Measurements from ENCODE around the gene CACNG8.

Gene CACNG8

GRCh38 chr19:53971673-53972072 is 8.9 kb downstream of the CACNG8 start:
- Histone ChIP-seq H2AFZ (ENCODE audit: low read length) (no peak overlapping the region), H3K27ac (ENCODE audit: low read depth, low read length, poor library complexity, severe bottlenecking) (no peak overlapping the region), H3F3A (ENCODE audit: insufficient read depth, low read length) (no peaks in the 10 kb centered on the region), H3K4me2 (ENCODE audit: low read length) (no peak overlapping the region), H3K4me1 (ENCODE audit: insufficient read depth, low read length, severe bottlenecking) (no peaks in the 10 kb centered on the region), H3K27me3 (ENCODE audit: insufficient read depth, low read length) (no peaks in the 10 kb centered on the region), H3K36me3 (ENCODE audit: insufficient read depth, low read length) (no peaks in the 10 kb centered on the region), H3K9ac (ENCODE audit: low read length) (no peak overlapping the region), H3K9me3 (ENCODE audit: low read length) (no peaks in the 10 kb centered on the region), H4K20me1 (ENCODE audit: insufficient read depth, low read length) (no peaks in the 10 kb centered on the region), H3K4me3 (ENCODE audit: low read depth, low read length, poor library complexity, severe bottlenecking) (no peak overlapping the region), H3K9me2 (ENCODE audit: low read depth, low read length) (no peaks in the 10 kb centered on the region), H3K79me2 (ENCODE audit: insufficient read depth, low read length) (no peaks in the 10 kb centered on the region)
- TF ChIP-seq, protein P1, sequence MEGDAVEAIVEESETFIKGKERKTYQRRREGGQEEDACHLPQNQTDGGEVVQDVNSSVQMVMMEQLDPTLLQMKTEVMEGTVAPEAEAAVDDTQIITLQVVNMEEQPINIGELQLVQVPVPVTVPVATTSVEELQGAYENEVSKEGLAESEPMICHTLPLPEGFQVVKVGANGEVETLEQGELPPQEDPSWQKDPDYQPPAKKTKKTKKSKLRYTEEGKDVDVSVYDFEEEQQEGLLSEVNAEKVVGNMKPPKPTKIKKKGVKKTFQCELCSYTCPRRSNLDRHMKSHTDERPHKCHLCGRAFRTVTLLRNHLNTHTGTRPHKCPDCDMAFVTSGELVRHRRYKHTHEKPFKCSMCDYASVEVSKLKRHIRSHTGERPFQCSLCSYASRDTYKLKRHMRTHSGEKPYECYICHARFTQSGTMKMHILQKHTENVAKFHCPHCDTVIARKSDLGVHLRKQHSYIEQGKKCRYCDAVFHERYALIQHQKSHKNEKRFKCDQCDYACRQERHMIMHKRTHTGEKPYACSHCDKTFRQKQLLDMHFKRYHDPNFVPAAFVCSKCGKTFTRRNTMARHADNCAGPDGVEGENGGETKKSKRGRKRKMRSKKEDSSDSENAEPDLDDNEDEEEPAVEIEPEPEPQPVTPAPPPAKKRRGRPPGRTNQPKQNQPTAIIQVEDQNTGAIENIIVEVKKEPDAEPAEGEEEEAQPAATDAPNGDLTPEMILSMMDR (IDR thresholded peaks at IDR 0.05; ENCODE audit: low read length) = no peak
- no peak for TF ChIP-seq EZH2 (IDR thresholded peaks at IDR 0.05; ENCODE audit: borderline replicate concordance, low read length)

- Histone ChIP-seq H3K4me1 (ENCODE audit: insufficient read depth, low read length, severe bottlenecking) (no peaks in the 10 kb centered on the region), H3K4me2 (ENCODE audit: low read length) (no peak overlapping the region)
Observed at GRCh38 chr19:53977429-53977990, 14.8 kb downstream of the CACNG8 start.

GRCh38 chr19:53977991-53978731 is 15.4 kb downstream of the CACNG8 start:
- Histone ChIP-seq H4K20me1 (ENCODE audit: insufficient read depth, low read length) (no peaks in the 10 kb centered on the region), H3K27me3 (ENCODE audit: insufficient read depth, low read length) (no peaks in the 10 kb centered on the region), H3K4me1 (ENCODE audit: insufficient read depth, low read length, severe bottlenecking) (no peaks in the 10 kb centered on the region), H3K4me2 (ENCODE audit: low read length) (no peak overlapping the region), H3K9me3 (ENCODE audit: low read length) (no peaks in the 10 kb centered on the region), H3K9me2 (ENCODE audit: low read depth, low read length) (no peaks in the 10 kb centered on the region), H3K4me3 (ENCODE audit: low read depth, low read length, poor library complexity, severe bottlenecking) (no peak overlapping the region), H3K79me2 (ENCODE audit: insufficient read depth, low read length) (no peaks in the 10 kb centered on the region), H3K36me3 (ENCODE audit: insufficient read depth, low read length) (no peaks in the 10 kb centered on the region), H3K9ac (ENCODE audit: low read length) (no peak overlapping the region), H3F3A (ENCODE audit: insufficient read depth, low read length) (no peaks in the 10 kb centered on the region), H3K27ac (ENCODE audit: low read depth, low read length, poor library complexity, severe bottlenecking) (no peak overlapping the region), H2AFZ (ENCODE audit: low read length) (no peak overlapping the region)
- TF ChIP-seq EZH2 (IDR thresholded peaks at IDR 0.05; ENCODE audit: borderline replicate concordance, low read length) = no peak
- TF ChIP-seq, protein P1 (IDR thresholded peaks at IDR 0.05; ENCODE audit: low read length) = no peak

More at GRCh38 chr19:53977429-53977990, 14.8 kb downstream of the CACNG8 start:
- no peaks in the 10 kb centered on the region for H4K20me1 ChIP-seq (ENCODE audit: insufficient read depth, low read length)
- no peaks in the 10 kb centered on the region for H3F3A ChIP-seq (ENCODE audit: insufficient read depth, low read length)
- H3K4me3 ChIP-seq (ENCODE audit: low read depth, low read length, poor library complexity, severe bottlenecking) = no peak overlapping the region
- H3K27ac ChIP-seq (ENCODE audit: low read depth, low read length, poor library complexity, severe bottlenecking) = no peak overlapping the region
- no peaks in the 10 kb centered on the region for H3K36me3 ChIP-seq (ENCODE audit: insufficient read depth, low read length)
- TF ChIP-seq EZH2 (IDR thresholded peaks at IDR 0.05; ENCODE audit: borderline replicate concordance, low read length) = no peak
- TF ChIP-seq, protein P1 (IDR thresholded peaks at IDR 0.05; ENCODE audit: low read length) = no peak
- H2AFZ ChIP-seq (ENCODE audit: low read length) = no peak overlapping the region
- H3K9ac ChIP-seq (ENCODE audit: low read length) = no peak overlapping the region
- no peaks in the 10 kb centered on the region for H3K79me2 ChIP-seq (ENCODE audit: insufficient read depth, low read length)
- no peaks in the 10 kb centered on the region for H3K9me2 ChIP-seq (ENCODE audit: low read depth, low read length)
- H3K27me3 ChIP-seq (ENCODE audit: insufficient read depth, low read length) = no peaks in the 10 kb centered on the region
- no peaks in the 10 kb centered on the region for H3K9me3 ChIP-seq (ENCODE audit: low read length)

All from OCI-LY1 (cell line).